KBM-7 (cell line): ENCODE measurements around the gene STARD3NL.
"Not testable (repeated sequence)": the region's sequence is repeated elsewhere in the genome, so short reads cannot be mapped to it uniquely, and the experiment has no call there.

ENCODE experiments used
- DNase-seq: peaks from one replicate; pipeline ENCODE4 v3.0.0-alpha.2; 2015
- in situ Hi-C: fragments of 300-500 bp; cut with MboI; formaldehyde crosslinking; loops from 2 replicates; pipeline ENCODE4 v1.14.3; 2020; ENCODE audit warnings: low sequenced_read_pairs, low pct_unique_long_range_greater_than_20kb, mixed read lengths

The STARD3NL gene

GRCh38 chr7:38248069-38248567 is 70.1 kb downstream of the STARD3NL start:
- DNase-seq: no peak
- in situ Hi-C loops: no loop called here

- in situ Hi-C loops, DNase-seq: not testable (repeated sequence)
Observed at GRCh38 chr7:38249849-38250248, 71.8 kb downstream of the STARD3NL start.

- no peak for DNase-seq
- in situ Hi-C loops: no loop called here
Observed at GRCh38 chr7:38257350-38257677, 79.3 kb downstream of the STARD3NL start.

DNA sequence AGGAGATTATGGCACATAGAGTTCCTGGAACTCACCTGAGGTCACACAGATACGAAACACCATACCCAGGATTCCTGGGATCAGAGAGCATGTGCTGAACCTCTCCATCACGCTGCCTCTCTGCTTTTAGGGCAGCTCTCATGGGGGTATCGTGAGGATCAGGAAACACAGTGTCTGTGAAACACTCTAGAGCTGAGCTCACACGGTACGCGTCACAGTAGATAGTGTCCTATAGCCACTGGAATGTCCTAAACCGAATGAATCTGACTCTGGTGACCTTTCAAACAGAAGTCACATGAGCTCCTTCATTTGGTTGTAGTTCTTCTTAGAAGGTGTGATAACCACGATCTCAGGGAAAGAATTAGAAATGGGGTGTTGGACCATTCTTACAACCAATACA is 81.1 kb downstream of the STARD3NL start:
- DNase-seq, in situ Hi-C loops: not testable (repeated sequence)

DNA sequence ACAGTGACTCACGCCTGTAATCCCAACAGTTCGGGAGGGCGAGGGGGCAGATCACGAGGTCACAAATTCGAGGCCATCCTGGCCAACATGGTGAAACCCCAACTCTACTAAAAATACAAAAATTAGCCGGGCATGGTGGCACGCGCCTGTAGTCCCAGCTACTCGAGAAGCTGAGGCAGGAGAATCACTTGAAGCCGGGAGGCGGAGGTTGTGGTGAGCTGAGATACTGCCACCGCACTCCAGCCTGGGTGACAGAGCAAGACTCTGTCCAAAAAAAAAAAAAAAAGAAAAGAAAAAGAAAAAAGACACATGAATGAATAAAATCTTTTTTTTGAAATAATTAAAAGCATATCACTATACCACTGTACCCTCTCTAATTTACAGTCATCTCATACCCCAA is 83.6 kb downstream of the STARD3NL start:
- DNase-seq, in situ Hi-C loops: not testable (repeated sequence)

DNA sequence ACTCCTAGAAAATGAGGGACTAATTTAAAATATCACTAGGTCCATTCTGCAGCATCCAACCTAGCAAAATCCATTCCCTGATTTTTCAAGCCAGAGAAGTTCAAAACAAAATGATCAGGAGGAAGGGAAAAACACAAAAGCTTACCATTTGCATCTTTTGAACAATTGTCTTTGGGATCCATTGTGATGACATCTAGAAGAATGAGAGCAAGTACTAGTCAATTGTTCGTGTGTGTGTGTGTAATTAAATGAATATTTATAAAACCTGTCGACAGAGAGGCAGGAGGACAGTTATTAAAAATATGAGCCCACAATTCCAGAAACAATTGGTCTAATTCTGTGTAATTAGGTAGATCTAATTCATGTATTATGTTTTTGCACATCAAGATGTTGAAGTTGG is 84.0 kb downstream of the STARD3NL start:
- in situ Hi-C loops, DNase-seq: not testable (repeated sequence)

GRCh38 chr7:38262545-38262944 is 84.5 kb downstream of the STARD3NL start:
- in situ Hi-C loops: no loop called here
- no peak for DNase-seq

- in situ Hi-C loops, DNase-seq: not testable (repeated sequence)
Observed at GRCh38 chr7:38263274-38263673, 85.2 kb downstream of the STARD3NL start.

DNA sequence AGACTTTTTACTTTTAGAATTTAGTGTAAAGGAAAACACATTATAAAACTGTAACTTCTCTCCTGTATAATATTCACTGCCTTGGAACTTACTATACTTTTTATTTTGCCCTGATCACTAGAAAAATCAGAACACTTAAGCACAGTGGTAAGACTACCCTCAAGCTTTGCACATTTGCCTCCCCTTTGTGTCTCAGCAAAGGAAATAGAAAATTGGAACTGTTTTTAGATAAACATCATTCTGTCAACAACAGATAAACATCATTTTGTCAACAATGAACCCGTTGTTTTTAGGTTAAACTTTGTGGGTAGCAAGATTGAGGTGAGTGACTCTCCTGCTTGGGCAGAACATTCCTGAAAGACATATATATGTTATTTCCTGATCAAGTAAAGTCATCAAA is 86.6 kb downstream of the STARD3NL start:
- in situ Hi-C loops, DNase-seq: not testable (repeated sequence)

GRCh38 chr7:38265958-38266357 is 87.9 kb downstream of the STARD3NL start:
- in situ Hi-C loops, DNase-seq: not testable (repeated sequence)

DNA sequence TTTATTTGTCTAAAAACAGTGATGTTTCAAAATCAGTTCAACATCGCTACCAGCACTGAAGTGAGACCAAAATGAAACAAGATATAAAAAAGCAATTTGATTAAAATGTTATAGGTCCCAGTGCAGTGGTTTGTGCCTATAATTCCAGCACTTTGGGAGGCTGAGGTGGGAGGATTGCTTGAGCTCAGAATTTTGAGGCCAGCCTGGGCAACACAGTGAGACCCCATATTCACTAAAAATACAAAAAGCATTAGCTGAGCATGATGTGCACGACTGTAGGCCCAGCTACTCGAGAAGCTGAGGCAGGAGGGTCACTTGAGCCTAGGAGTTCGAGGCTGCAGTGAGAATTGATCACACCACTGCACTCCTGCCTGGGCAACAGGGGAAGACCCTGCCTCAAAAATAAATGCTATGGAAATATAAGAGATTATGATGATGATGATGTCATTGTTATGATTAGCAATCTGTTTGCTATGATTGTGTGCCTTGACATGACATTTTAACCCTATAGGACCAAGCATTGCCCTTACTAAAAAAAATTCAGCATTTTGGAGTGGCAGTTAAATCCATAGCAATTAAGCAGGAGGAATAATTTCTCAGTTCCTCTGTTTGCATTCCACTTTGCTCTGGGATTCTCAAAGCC is 91.8 kb downstream of the STARD3NL start:
- in situ Hi-C loops, DNase-seq: not testable (repeated sequence)

DNA sequence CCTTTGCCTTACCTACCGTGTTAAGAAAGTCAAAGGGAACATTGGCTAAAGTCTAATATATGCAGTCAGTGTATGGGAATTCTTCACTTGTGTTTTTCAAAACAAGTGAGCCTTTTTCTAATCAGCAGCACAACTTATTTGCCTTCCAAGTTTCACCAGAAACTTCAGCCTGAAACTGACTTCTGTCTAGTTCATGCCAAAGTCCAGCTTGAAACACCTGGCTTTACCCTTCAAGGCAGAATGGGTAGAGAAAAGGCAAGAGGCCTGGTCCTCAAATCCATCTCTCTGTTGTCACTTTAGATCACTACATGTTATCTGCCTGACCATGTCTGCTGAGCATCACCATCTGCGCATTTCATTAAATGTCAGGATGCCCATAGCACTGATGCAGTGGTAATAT is 92.4 kb downstream of the STARD3NL start:
- DNase-seq, in situ Hi-C loops: not testable (repeated sequence)

DNA sequence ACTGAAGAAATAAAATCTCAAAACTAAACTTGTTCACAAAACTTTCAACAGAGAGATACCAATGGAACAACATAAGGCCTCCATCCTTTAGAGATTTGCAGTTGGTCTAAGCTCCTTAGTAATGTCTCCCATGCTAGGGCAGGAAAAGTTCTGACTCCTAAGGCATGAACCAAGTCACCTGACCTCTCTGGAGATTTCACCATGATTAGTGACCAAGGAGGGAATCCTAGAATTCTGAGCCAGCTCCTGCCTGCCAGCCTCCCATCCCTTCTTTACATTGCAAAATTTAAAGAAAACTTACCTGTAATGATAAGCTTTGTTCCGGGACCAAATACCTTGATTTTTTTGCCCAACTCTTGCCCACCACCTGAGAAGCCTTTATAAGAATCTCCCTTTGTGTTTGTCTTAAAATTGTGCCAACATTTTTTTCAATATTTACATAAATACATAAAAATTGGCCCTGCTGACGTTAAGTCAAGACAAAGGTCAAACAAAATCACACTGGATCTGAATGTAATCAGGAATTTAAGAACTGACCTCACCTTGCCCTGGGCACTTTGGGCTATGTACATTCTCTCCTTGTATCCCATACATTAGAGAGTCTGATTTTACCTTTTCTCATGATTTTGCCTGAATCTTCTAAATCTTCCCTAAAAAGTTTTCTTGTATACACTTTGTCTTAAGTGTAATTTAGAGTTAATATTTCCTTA is 95.4 kb downstream of the STARD3NL start, which contains the start of gene TARP:
Gene TARP, minus strand, starts transcription at position 351 of the 710 bp plus-strand sequence.
- no peak for DNase-seq
- in situ Hi-C loops: no loop called here

- no peak for DNase-seq
- in situ Hi-C loops: no loop called here
Observed at GRCh38 chr7:38274486-38274885, 96.4 kb downstream of the STARD3NL start.

DNA sequence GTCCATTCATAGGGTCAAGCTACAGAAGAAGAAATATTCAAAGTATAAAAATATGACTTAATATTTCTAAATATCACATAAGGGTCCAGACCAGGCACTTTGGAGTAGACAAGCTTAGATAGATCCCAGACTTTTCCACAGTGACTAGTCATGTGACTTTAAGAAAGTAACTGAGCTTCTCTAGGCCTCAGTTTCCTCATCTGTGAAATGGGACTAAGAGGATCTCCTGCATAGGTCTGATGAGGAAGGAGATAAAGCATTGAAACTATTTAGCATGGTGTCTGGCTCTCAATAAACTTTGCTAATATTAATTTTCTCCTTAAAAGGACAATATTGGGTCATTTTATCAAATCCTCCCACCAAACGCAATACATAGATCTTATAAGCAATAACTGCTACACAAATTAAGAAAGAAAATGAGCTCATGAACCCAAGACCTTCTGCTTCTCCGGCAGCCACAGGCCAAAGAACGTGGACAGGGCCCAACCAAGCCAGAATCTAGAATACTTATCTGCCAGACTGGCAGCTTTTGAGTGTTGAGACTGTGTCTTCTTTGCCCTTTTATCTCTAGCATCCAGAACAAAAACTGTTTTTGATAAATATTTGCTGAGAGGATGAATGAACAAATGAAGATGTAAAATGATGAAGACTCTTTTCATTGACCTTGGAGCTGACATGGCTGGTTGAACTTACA is 97.0 kb downstream of the STARD3NL start:
- in situ Hi-C loops: no loop called here
- DNase-seq: no peak

DNA sequence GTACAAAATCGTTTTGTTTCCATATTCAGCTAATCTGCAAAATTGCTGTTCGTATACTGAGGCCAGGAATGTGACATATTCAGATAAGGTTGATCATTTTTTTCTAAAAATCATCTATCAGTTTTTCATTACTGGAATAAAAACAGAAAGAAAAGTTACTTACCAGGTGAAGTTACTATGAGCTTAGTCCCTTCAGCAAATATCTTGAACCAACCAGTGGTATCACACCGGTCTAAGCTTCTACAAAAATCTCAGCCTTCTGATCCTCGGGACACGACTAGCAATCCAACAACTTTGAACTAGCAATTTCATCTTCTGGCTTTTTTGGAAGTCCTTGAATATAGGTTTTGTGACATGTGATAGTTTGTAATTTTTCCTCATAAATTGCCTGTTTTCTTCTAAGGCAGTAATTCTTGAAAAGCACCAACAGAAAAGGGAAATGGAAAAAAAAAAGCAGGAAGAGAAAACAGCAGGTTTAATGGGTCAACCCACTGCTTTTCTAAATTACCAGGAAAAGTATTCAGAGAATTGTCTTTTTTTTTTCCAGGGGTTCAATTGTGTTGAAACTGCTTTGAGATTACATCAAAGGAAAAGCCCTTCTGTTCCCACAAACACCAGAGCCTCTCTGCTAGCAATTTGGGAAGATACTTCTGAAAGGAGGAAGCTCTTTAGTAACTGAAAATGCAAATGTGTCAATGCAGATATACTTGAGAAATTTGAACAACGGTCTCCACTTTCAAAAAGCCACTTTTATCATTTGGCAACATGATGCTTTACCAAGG is 98.2 kb downstream of the STARD3NL start:
- DNase-seq: peak; percentile 78

GRCh38 chr7:38280000-38280399 is 102.0 kb downstream of the STARD3NL start:
- no peak for DNase-seq
- in situ Hi-C loops: no loop called here

More for the DNA sequence above, 98.2 kb downstream of the STARD3NL start:
- in situ Hi-C loops: no loop called here
